Spleen (tissue), 11 donors: ENCODE results near the gene PSAT1. TPM values are rescaled to one million over a fixed set of nuclear protein-coding genes. Genes with fewer than 3 reads are reported as not detected.

Experiments used
- DNase-seq: peaks from one replicate; pipeline ENCODE4 v3.0.0-alpha.2; 2020
- H3K27ac ChIP-seq, 8 donors: fragments of 200-600 bp; sonication (generic) in 7 of 8; 1 replicate in 4 of 8; 2 replicates in 4 of 8; pipeline versions ENCODE4 v1.5.0 to v1.8.0; 2016 to 2021; ENCODE audit warnings: inconsistent platforms in 4 of 8, mild to moderate bottlenecking in 4 of 8, moderate library complexity in 1 of 8
- H3K27me3 ChIP-seq, 7 donors: fragments of 200-600 bp; sonication (generic) in 6 of 7; replicated peaks in 1 of 7; 1 replicate in 4 of 7; 2 replicates in 3 of 7; pipeline versions ENCODE4 v1.5.0 to v1.8.0; 2016 to 2021; ENCODE audit warnings: inconsistent platforms in 3 of 7, mild to moderate bottlenecking in 1 of 7
- H3K36me3 ChIP-seq, 6 donors: fragments of 200-600 bp; sonication (generic) in 5 of 6; 1 replicate in 4 of 6; 2 replicates in 2 of 6; pipeline versions ENCODE4 v1.5.0 to v1.8.0; 2016 to 2021; ENCODE audit warnings: inconsistent platforms in 2 of 6
- H3K4me1 ChIP-seq, 6 donors: fragments of 200-600 bp; sonication (generic) in 5 of 6; 1 replicate in 3 of 6; 2 replicates in 3 of 6; pipeline versions ENCODE4 v1.5.0 to v1.8.0; 2016 to 2021; ENCODE audit warnings: inconsistent platforms in 3 of 6
- H3K4me3 ChIP-seq, 8 donors: fragments of 200-600 bp; sonication (generic) in 7 of 8; 1 replicate in 4 of 8; 2 replicates in 4 of 8; pipeline versions ENCODE4 v1.5.0 to v1.8.0; 2016 to 2021; ENCODE audit warnings: inconsistent platforms in 4 of 8, mild to moderate bottlenecking in 4 of 8, moderate library complexity in 2 of 8
- H3K9me3 ChIP-seq, 8 donors: fragments of 200-600 bp; sonication (generic) in 7 of 8; 1 replicate in 4 of 8; 2 replicates in 4 of 8; pipeline versions ENCODE4 v1.5.0 to v1.8.0; 2016 to 2021; ENCODE audit warnings: inconsistent platforms in 4 of 8
- POLR2A ChIP-seq, 3 donors: fragments of 450-650 bp; IDR thresholded peaks; one replicate each; pipeline ENCODE4 v1.5.1; 2017; ENCODE audit warnings: antibody characterized with exemption in 3 of 3, mild to moderate bottlenecking in 1 of 3
- POLR2AphosphoS5 ChIP-seq, 3 donors: sonication (generic); formaldehyde crosslinking; IDR thresholded peaks; one replicate each; pipeline ENCODE4 v1.5.1; 2017; ENCODE audit warnings: antibody characterized with exemption in 3 of 3
- WGBS, 5 donors: extraction: QIAGEN DNeasy Blood & Tissue Kit in 3 of 5; methylation state at CpG; one replicate each; pipeline versions ENCODE4 v1.1.5 to v1.1.7; 2013 to 2018; 5-methylcytosine and 5-hydroxymethylcytosine counted together
- intact Hi-C: fragments of 100-400 bp; cut with DNase I; formaldehyde crosslinking; loops from one replicate; pipeline ENCODE4 v1.15.0; 2023; ENCODE audit warnings: low total_unique reads
- polyA plus RNA-seq, 3 donors: library from polyadenylated mRNA; stranded (reverse); fragments of 200-250 nt; gene quantifications; one replicate each; pipeline ENCODE4 v1.2.1, GENCODE V29; 2013
- total RNA-seq, 7 donors: library from RNA; depleted of rRNA in 3 of 7; stranded (reverse); fragments of >200 nt in 3 of 7; fragmentation: NEBNext Ultra II Directional in 4 of 7; extraction: Animal tissue kit (Norgen Biotek cat#: 25700) in 4 of 7; gene quantifications; one replicate each; pipeline versions ENCODE4 v1.1.0 to v1.2.1, GENCODE V29; 2016 to 2021
- TF ChIP-seq, protein P1 (sequence below), 11 experiments: fragments of 200-600 bp in 7 of 11; fragments of 450-650 bp in 4 of 11; sonication (generic) in 4 of 11; IDR thresholded peaks in 8 of 11; conservative IDR thresholded peaks in 3 of 11; 1 replicate in 7 of 11; 2 replicates in 4 of 11; pipeline versions ENCODE4 v1.4.0 to v1.8.0; 2016 to 2021; ENCODE audit warnings: antibody characterized with exemption in 11 of 11, inconsistent platforms in 4 of 11, mild to moderate bottlenecking in 1 of 11
- donor health status: healthy with polysubstance abuse.
- donor health status: DM: no; HTN: no; CAD: no; lungs with moderate emphysema.
- donor health status: DM: no; HTN: no; CAD: no.
- donor health status: Bipolar disorder and iron deficiency.
- donor health status: healthy.
- donor health status: DM: no; HTN: no; CAD: no.
- donor health status: DM: yes; HTN: yes; CAD: no.

The PSAT1 gene
- total and polyA plus RNA-seq, 10 donors, result 2.7 to 14.0 (median 6.6) TPM

DNA sequence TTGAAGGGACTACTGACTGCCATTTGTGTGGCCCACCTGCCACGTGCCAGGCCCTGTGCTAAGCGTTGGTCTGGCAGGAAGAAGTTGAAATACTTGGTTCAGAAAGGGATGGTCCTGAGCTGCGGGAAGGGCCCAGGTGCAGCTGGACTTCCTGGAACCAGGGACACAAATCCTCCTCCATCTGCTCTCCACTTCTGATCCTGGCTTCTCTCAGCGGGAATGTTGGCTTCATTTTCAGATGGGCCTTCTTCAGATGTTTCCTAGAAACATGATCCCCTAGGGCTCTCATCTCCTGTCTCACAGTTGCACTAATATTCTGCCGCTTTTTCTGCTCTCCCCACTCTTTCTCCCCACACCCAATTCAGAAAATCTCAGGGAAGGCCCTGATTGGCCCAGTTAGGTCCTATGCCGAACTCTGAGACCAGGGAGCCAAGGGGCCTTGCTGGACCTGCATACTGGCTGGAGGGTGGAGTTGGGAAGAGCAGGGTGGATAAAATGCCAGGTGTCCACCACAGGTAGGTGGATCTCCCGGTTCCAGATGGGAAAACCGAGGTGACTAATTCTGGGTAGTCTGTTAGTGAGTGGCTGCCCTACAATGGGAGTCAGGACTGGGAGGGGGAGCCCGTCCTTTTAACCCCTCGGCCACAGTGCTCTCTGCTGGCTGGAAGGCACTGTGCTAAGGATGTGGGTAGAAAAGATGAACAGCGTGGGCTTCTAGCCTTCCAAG lies 19.4 kb downstream of the PSAT1 start:
- 93 to 96% (median 94%) methylated on average over 11 of the region's 11 CpGs for WGBS, 5 donors

DNA sequence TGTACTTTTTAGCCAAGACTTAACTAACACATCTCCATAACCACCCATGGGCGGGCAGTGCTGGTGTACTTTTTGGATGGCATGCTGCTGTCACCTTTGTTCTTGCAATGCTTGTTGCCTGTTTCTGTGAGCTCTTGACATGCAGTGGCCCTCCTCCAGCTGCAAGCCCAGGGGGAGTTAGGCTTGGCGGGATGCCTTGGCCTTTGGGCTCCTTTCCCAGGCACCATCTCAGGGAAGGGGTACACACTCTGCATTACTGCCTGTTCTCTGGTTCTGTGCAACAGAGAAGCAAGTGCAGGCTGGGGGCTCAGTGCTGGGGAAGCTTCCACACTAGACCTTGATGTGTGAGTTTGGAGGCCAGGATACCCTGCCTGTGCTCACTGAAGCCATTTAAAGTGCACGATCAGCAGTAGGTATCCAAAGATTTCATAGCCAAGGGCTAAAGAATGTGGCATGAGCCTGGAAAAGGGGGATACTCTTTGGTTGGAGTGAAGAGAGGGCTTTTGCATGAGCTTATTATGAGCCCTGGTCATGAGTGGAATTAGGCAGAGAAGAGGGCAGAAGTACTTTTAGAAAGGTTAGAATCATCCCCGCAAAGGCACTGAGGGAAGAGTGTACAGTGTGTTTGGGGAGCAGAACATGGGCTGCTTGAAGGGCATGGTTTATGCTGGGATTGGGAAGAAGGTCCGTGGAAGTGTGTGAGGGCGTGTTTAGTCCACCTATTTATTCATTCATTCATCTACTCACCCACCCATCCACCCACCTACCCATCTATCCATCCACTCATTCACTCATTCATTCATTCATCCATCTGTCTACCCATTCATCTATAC lies 22.5 kb downstream of the PSAT1 start:
- no peak for DNase-seq
- Histone ChIP-seq H3K36me3 (peaks cover 0 to 52% (median 4%) of the 10 kb centered on the region in 6 donors), H3K4me3 (no peak overlapping the region), H3K4me1 (no peaks in the 10 kb centered on the region), H3K9me3 (no peaks in the 10 kb centered on the region), H3K27me3 (no peaks in the 10 kb centered on the region), H3K27ac (no peak overlapping the region)
- WGBS, 5 donors, result 75 to 95% (median 95%) methylated on average over 6 of the region's 6 CpGs
- no peak for TF ChIP-seq POLR2AphosphoS5 (IDR thresholded peaks at IDR 0.05)
- no peak for TF ChIP-seq POLR2A (IDR thresholded peaks at IDR 0.05)
- TF ChIP-seq, protein P1, sequence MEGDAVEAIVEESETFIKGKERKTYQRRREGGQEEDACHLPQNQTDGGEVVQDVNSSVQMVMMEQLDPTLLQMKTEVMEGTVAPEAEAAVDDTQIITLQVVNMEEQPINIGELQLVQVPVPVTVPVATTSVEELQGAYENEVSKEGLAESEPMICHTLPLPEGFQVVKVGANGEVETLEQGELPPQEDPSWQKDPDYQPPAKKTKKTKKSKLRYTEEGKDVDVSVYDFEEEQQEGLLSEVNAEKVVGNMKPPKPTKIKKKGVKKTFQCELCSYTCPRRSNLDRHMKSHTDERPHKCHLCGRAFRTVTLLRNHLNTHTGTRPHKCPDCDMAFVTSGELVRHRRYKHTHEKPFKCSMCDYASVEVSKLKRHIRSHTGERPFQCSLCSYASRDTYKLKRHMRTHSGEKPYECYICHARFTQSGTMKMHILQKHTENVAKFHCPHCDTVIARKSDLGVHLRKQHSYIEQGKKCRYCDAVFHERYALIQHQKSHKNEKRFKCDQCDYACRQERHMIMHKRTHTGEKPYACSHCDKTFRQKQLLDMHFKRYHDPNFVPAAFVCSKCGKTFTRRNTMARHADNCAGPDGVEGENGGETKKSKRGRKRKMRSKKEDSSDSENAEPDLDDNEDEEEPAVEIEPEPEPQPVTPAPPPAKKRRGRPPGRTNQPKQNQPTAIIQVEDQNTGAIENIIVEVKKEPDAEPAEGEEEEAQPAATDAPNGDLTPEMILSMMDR (IDR thresholded peaks at IDR 0.05 in 8 of 11, conservative IDR thresholded peaks at IDR 0.05 in 3 of 11), result no peak
- intact Hi-C loops, result no loop called here

More for the DNA sequence above, 19.4 kb downstream of the PSAT1 start:
- no peak overlapping the region for H3K27ac ChIP-seq
- H3K9me3 ChIP-seq, result no peaks in the 10 kb centered on the region
- no peaks in the 10 kb centered on the region for H3K4me1 ChIP-seq
- peaks cover 0 to 60% (median 4%) of the 10 kb centered on the region in 6 donors for H3K36me3 ChIP-seq
- no peak for TF ChIP-seq POLR2AphosphoS5 (IDR thresholded peaks at IDR 0.05)
- TF ChIP-seq POLR2A (IDR thresholded peaks at IDR 0.05), result no peak
- TF ChIP-seq, protein P1 (IDR thresholded peaks at IDR 0.05 in 8 of 11, conservative IDR thresholded peaks at IDR 0.05 in 3 of 11), result no peak
- intact Hi-C loops, result no loop called here
- no peak overlapping the region for H3K4me3 ChIP-seq
- no peak for DNase-seq
- no peaks in the 10 kb centered on the region for H3K27me3 ChIP-seq

DNA sequence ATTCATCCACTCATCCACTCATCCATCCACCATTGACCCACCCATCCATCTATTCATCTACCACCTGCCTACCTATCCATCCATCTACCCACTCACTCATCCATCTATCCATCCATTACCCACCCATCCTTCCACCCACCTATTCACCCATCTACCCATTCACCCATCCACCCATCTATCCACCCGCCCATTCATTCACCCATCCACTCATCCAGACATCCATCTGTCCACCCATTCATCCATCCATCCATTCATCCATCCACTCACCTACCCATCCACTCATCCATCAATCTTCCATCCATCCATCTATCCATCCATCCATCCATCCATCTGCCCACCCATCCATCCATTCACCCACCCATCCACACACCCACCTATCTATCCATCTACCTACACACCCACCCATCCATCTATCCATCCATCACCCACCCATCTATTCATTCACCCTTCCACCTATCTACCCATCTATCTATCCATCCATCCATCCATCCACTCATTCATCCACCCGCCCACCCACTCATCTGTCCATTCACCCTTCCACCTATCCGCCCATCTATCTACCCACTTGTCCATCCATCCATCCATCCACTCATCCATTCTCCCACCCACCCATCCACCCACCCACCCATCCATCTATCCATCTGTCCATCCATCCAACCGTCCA lies 23.2 kb downstream of the PSAT1 start:
- Histone ChIP-seq H3K4me1 (peaks cover 0 to under 1% (median 0%) of the 10 kb centered on the region in 6 donors), H3K27ac (no peak overlapping the region), H3K27me3 (no peaks in the 10 kb centered on the region), H3K4me3 (no peak overlapping the region), H3K9me3 (no peaks in the 10 kb centered on the region), H3K36me3 (peaks cover 0 to 52% (median 4%) of the 10 kb centered on the region in 6 donors)
- DNase-seq, result no peak
- WGBS, 5 donors, result 73 to 98% (median 86%) methylated on average over 4 of the region's 4 CpGs
- intact Hi-C loops, result no loop called here
- TF ChIP-seq, protein P1 (IDR thresholded peaks at IDR 0.05 in 8 of 11, conservative IDR thresholded peaks at IDR 0.05 in 3 of 11), result no peak
- no peak for TF ChIP-seq POLR2A (IDR thresholded peaks at IDR 0.05)
- no peak for TF ChIP-seq POLR2AphosphoS5 (IDR thresholded peaks at IDR 0.05)
